Upper lobe of right lung (tissue), 1 donor: Measurements from ENCODE around the gene CFP. TPM values are rescaled to one million over a fixed set of nuclear protein-coding genes. Genes with fewer than 3 reads are reported as not detected.

Experiments used
- ATAC-seq: fragments of 200-7000 bp; cut with Tn5 transposase; one replicate; pipeline ENCODE4 v1.9.1; 2020; ENCODE audit warnings: mild to moderate bottlenecking, moderate library complexity
- DNase-seq: peaks from one replicate; pipeline ENCODE4 v3.0.0-alpha.2; 2020
- H3K27ac ChIP-seq: fragments of 200-600 bp; one replicate; pipeline ENCODE4 v1.8.0; 2022
- H3K27me3 ChIP-seq: fragments of 200-600 bp; one replicate; pipeline ENCODE4 v1.8.0; 2022; ENCODE audit warnings: mild to moderate bottlenecking
- H3K36me3 ChIP-seq: fragments of 200-600 bp; one replicate; pipeline ENCODE4 v1.8.0; 2022
- H3K4me1 ChIP-seq: fragments of 200-600 bp; one replicate; pipeline ENCODE4 v1.8.0; 2022
- H3K4me3 ChIP-seq: fragments of 200-600 bp; one replicate; pipeline ENCODE4 v1.8.0; 2022; ENCODE audit warnings: mild to moderate bottlenecking
- H3K9me3 ChIP-seq: fragments of 200-600 bp; one replicate; pipeline ENCODE4 v1.8.0; 2022
- intact Hi-C: fragments of 100-400 bp; cut with DNase I; formaldehyde crosslinking; loops from one replicate; pipeline ENCODE4 v1.11.0; 2022
- total RNA-seq: library from RNA; stranded (reverse); fragmentation: NEBNext Ultra II Directional; extraction: Animal tissue kit (Norgen Biotek cat#: 25700); gene quantifications from one replicate; pipeline ENCODE4 v1.2.1, GENCODE V29; 2021
- TF ChIP-seq, protein P1 (sequence below): fragments of 200-600 bp; IDR thresholded peaks from one replicate; pipeline ENCODE4 v1.8.0; 2022; ENCODE audit warnings: antibody characterized with exemption
- donor health status: DM: no; HTN: yes; CAD: no; lungs with severe emphysema.

Gene CFP
- total RNA-seq, 1 donor from 2014 or later: 14.9 TPM

DNA sequence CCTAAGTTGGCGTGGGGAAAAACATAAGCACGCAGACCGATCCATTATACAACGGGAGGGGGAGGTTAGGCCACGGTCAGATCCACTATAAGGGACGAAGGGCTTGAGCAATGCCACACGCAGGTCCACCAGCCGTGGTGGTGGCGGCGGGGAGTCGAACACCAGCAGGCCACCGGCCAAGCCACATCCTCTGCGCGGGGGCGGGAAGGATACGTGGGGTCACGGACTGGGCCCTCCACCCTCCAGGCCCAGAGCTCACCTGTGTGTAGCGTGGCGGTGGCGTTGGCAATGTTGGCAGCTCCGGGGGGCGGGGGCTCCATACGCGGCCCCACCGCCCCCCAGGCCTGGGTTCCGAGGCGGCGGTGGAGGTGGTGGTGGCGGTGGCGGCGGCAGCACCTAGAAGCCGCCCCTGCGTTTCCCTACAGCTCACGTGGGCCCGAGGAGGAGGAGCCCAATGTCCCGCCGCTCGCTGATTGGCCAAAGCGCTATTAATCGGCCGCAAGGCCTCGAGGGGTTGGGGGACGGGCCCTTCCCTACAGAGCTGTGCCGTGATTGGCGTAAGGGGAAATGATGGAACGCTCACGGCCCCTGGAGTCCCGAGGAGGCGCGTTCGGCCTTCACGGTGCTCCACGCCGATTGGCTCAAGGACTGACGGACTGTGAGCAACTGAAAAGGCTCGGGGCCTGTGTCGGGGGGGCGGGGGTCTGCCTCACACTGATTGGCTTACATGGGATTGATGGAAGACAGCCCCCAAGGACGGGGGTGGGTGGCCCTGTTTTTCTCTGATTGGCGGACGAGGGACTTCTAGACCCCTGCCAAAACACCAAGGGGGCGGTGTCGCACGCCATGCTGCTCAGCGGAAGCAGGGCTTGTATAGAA lies 20.7 kb upstream of the CFP start, which contains the start of gene ELK1:
Gene ELK1, minus strand, starts transcription at position 400 of the 879 bp plus-strand sequence. CDS start 9,122 bp downstream, outside the sequence.
- Histone ChIP-seq H3K4me1 (no peaks in the 10 kb centered on the region), H3K27ac (peak within 1 kb of the TSS; percentile 75), H3K4me3 (peak within 1 kb of the TSS; percentile 56), H3K9me3 (no peaks in the 10 kb centered on the region), H3K36me3 (peaks cover 10% of the 10 kb centered on the region), H3K27me3 (no peaks in the 10 kb centered on the region)
- intact Hi-C loops: no loop called here
- peak; percentile 98 for ATAC-seq
- peak; percentile 95 for DNase-seq
- TF ChIP-seq, protein P1, sequence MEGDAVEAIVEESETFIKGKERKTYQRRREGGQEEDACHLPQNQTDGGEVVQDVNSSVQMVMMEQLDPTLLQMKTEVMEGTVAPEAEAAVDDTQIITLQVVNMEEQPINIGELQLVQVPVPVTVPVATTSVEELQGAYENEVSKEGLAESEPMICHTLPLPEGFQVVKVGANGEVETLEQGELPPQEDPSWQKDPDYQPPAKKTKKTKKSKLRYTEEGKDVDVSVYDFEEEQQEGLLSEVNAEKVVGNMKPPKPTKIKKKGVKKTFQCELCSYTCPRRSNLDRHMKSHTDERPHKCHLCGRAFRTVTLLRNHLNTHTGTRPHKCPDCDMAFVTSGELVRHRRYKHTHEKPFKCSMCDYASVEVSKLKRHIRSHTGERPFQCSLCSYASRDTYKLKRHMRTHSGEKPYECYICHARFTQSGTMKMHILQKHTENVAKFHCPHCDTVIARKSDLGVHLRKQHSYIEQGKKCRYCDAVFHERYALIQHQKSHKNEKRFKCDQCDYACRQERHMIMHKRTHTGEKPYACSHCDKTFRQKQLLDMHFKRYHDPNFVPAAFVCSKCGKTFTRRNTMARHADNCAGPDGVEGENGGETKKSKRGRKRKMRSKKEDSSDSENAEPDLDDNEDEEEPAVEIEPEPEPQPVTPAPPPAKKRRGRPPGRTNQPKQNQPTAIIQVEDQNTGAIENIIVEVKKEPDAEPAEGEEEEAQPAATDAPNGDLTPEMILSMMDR: no peak

DNA sequence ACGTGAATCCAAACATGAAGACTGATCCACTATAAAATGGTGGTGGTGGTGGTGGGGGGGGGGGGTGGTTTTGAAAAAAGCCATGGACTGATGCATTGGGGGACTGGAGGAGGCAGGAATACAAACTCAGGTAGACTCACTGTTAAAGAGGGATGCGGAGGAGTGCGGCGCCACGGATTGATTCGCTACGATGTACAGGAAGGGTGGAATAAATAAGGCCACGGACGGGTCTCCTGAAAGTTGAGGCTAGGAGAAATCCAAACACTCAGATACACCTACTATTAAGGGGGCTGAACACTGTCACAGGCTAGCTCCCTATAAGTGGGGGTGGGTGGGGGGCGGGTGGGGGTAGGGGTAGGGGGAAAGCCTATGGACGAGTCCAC lies 20.0 kb upstream of the CFP start:
- DNase-seq: no peak
- intact Hi-C loops: no loop called here
- Histone ChIP-seq H3K9me3 (no peaks in the 10 kb centered on the region), H3K27me3 (no peaks in the 10 kb centered on the region), H3K36me3 (peaks cover 4% of the 10 kb centered on the region), H3K4me3 (peak overlapping the region; percentile 56), H3K4me1 (no peaks in the 10 kb centered on the region), H3K27ac (peak overlapping the region; percentile 75)
- no peak for ATAC-seq
- TF ChIP-seq, protein P1: no peak

DNA sequence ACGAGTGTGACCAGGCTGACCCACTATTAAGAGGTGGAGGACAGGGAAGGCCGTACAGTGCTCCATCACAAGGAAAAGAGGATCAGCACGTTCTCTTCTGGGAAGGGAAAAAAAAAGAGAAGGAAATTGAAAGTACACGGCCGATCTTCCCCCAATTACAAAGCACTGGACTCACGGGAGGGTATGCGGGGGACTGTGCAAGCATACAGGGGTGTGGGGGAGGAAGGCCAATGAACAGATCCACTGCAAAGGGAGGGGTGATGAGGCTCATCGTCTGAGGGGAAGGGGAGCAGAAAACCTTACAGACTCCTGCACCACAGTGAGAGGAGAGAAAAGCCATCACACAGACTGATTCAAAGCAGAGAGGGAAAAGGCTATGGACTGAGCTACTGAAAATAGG lies 19.5 kb upstream of the CFP start:
- H3K4me3 ChIP-seq: peak overlapping the region; percentile 56
- ATAC-seq: no peak
- TF ChIP-seq, protein P1: no peak
- H3K9me3 ChIP-seq: no peaks in the 10 kb centered on the region
- no peaks in the 10 kb centered on the region for H3K27me3 ChIP-seq
- H3K36me3 ChIP-seq: no peaks in the 10 kb centered on the region
- intact Hi-C loops: no loop called here
- DNase-seq: no peak
- peaks cover 1% of the 10 kb centered on the region for H3K4me1 ChIP-seq
- H3K27ac ChIP-seq: no peak overlapping the region

DNA sequence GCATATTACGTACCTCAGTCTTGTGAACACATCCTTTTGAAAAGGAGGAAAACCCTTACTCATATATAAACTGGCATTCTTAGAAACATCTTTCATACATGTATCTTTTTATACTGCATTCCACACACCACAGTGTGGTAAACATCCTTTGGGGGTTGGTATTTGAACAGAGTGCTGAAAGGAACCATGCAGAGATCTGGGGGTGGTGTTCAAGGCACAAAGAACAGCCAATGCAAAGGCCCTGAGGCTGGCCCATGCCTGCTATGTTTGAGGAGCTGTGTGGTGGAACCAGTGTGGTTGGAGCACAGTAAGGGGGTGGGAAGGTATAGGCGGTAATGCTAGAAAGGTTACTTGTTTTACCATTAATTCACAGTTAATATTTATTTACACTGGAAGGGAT lies 18.6 kb upstream of the CFP start:
- DNase-seq (no peak), ATAC-seq (no peak)
- TF ChIP-seq, protein P1: no peak
- H3K4me3 ChIP-seq: no peak overlapping the region
- H3K36me3 ChIP-seq: no peaks in the 10 kb centered on the region
- intact Hi-C loops: no loop called here
- no peaks in the 10 kb centered on the region for H3K27me3 ChIP-seq
- no peak overlapping the region for H3K27ac ChIP-seq
- no peaks in the 10 kb centered on the region for H3K9me3 ChIP-seq
- peaks cover 4% of the 10 kb centered on the region for H3K4me1 ChIP-seq

DNA sequence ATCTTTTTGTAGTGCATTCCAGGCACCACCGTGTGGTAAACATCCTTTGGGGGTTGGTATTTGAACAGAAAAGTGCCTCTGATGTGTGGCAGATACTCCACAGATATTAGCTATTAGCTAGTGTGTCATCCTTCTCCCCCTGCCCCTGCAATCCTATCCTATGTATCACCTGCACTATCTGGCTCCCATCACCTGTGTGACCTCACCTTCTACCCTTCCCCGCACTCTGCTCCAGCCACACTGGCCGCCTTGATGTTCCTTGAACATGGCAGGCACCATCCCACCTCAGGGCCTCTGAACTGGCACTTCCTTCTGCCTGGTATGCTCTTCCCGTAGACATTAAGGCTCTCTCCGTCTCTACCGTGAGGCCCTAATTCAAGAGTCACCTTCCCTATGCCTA lies 16.9 kb upstream of the CFP start:
- H3K9me3 ChIP-seq: no peaks in the 10 kb centered on the region
- no peaks in the 10 kb centered on the region for H3K27me3 ChIP-seq
- DNase-seq: no peak
- no peak overlapping the region for H3K4me3 ChIP-seq
- peaks cover 4% of the 10 kb centered on the region for H3K4me1 ChIP-seq
- TF ChIP-seq, protein P1: no peak
- no peak overlapping the region for H3K27ac ChIP-seq
- ATAC-seq: no peak
- intact Hi-C loops: no loop called here
- no peaks in the 10 kb centered on the region for H3K36me3 ChIP-seq
